GM19467 (cell line): Measurements from ENCODE around the gene ETV1.
"Not testable (repeated sequence)": the region's sequence is repeated elsewhere in the genome, so short reads cannot be mapped to it uniquely, and the experiment has no call there.

Source experiments
- ATAC-seq: cut with Tn5 transposase; IDR thresholded peaks from one replicate; pipeline ENCODE4 v1.9.1; 2021; ENCODE audit warnings: mild to moderate bottlenecking, moderate library complexity; ENCODE audit not compliant: unreplicated experiment

ETV1 gene

DNA sequence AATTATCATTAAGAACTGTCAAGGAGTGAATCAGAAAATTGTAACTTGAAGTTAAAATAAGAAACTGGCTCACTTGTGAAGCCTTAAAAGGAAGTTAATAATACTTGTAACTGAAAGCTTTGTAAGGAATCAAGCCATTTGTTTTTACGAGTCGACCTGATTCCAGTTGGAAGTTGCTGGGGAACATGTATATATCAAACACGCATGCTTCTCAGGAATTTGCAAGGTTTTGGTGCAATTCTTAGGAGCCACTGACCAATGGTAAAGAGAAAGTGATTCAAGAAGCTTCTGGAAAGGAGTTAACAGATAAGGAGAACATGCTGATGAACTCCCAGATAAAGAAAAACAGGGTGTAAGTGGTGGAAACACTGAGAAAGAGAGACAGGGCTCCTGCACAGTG lies 56.4 kb downstream of the ETV1 start:
- ATAC-seq = no peak

DNA sequence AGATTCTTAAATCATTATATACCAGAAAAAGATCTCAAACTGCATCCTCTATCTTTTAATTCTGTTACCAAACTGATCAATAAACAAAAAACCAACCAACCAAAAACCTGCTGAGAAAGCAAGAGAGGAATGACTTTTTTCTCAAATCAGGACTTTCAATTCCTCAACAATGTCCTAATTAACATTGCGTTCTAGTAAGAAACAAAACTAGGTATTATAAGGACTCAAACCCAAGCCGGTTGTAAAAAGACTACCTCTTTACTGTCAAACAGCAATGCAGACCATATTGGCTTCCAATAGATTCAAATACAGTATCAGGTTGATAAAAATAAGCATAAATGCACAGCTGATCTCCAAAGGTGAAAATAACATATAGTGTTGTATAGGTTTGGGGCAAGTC lies 57.3 kb downstream of the ETV1 start:
- no peak for ATAC-seq

DNA sequence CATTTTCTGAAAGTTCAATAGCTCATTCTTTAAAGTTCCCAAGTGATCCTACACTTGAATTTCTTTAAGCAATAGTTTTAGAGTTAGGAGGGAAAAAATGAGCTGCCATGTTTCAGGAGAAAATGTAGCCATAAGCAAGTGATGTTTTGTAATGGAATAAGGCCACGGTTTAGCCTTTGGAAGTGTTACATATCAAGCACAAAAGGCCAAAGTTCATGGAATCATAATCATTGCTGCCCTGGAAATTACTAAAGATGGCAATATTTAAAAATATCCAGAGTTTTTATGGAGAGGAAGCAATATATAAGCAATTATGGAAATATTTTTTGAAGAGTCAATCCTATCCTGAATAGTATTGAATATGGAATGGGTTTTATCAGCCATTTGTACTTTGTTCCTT lies 68.4 kb downstream of the ETV1 start:
- ATAC-seq = no peak

DNA sequence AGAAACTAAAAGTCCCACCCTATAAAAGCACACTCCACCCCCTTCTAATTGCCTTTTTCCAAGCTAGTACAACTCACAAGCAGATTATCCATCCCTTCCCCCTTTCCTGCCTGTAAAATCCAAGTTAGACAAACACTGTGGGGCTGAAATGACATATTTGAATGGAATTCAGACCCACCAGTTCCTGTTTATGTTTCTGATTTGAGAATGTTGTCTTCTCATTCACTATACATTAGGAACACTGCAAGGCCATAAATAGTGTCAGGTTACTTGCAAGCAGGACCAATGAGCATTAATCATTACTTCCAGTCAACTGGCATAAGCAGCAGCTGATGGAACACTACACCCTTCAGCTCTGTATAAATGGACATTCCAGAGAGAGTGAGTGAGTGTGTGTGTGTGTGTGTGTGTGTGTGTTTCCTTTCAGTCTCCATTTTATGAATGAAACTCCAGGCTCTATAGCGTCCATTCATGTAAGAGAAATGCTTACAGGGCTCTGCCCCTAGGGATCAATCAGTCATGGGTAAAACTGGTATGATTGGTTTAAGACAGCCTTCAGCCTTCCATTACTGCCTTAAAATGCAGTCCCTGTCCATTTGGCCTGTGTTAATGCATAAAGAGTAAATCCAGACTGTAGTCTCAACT lies 69.3 kb downstream of the ETV1 start:
- no peak for ATAC-seq

DNA sequence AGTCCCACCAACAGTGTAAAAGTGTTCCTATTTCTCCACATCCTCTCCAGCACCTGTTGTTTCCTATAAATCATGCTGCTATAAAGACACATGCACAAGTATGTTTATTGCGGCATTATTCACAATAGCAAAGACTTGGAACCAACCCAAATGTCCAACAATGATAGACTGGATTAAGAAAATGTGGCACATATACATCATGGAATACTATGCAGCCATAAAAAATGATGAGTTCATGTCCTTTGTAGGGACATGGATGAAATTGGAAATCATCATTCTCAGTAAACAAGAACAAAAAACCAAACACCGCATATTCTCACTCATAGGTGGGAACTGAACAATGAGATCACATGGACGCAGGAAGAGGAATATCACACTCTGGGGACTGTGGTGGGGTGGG lies 71.1 kb downstream of the ETV1 start:
- ATAC-seq = not testable (repeated sequence)

- not testable (repeated sequence) for ATAC-seq
Measured at GRCh38 chr7:13917103-13917502, 72.4 kb downstream of the ETV1 start.

DNA sequence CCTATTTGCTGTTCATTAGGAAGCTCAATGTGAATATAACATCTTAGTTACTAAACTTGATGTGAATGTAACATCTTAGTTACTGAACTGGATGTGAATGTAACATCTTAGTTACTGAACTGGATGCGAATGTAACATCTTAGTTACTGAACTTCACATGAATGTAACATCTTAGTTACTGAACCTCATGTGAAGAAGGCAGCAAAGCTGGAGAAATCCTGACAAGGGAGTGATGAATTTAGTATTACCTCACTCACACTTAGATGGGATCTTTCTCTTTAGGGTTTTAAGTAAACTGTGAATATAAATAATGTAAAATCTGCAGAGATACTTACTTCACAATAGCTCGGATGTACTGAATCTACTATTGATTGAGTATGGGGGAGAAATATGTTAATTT lies 73.6 kb downstream of the ETV1 start:
- no peak for ATAC-seq

GRCh38 chr7:13912715-13913278 lies 76.7 kb downstream of the ETV1 start:
- ATAC-seq = no peak

- ATAC-seq = no peak
Measured at GRCh38 chr7:13911909-13912308, 77.6 kb downstream of the ETV1 start.

DNA sequence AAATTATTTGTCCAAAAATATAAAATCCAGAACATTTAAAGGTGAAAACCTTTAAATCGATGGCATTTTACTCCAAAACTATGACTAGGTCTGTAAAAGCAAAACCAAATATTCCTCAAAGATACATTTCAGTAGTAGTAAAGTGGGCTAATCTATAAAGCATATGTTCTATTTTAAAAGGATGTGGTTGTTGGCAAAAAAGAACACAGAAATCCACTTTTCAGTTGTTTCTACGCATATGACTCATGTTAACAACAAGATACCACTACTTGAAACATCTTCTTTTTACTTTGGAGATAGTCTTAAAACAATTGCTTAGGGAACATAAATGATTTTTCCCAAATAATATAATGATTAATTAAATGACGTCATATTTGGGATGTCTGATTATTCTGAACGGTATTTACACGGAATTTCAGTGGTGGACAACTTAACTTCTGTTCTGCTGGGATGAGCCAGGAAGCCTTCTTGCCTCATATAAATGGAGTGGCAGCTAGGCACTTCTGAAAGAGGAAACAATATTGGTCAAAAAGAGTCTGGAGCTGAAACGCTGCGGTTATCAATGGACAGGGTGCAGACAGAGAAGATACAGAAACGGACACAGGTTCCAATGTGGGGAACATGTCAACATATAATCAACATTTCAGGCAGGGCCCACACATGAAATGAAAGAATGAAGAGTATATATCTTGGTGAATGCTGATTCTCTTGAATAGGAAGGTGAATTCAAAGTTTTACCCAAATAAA lies 78.5 kb downstream of the ETV1 start:
- no peak for ATAC-seq

- no peak for ATAC-seq
Measured at GRCh38 chr7:13908667-13909397, 80.6 kb downstream of the ETV1 start.

- ATAC-seq = no peak
Measured at GRCh38 chr7:13907831-13908230, 81.6 kb downstream of the ETV1 start.

GRCh38 chr7:13904689-13905088 lies 84.8 kb downstream of the ETV1 start:
- no peak for ATAC-seq

DNA sequence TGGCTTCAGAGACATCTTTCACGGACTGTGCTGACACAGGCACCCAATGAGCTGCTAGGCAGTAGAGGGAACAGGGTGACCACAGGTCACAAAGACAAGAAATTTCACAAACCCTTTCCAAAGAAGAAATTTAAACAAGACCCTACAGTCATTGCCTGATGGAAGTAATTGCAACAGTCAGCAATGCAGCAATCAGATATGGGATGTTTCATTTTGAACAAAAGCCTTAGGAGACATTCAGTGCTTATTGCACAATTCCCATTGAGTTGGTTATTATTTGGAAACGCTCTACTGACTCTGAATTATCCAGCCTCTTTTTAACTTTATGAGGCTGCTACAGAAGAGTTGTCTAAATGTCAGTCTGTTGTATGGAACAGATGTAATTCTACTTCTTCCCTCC lies 85.5 kb downstream of the ETV1 start:
- ATAC-seq = no peak

DNA sequence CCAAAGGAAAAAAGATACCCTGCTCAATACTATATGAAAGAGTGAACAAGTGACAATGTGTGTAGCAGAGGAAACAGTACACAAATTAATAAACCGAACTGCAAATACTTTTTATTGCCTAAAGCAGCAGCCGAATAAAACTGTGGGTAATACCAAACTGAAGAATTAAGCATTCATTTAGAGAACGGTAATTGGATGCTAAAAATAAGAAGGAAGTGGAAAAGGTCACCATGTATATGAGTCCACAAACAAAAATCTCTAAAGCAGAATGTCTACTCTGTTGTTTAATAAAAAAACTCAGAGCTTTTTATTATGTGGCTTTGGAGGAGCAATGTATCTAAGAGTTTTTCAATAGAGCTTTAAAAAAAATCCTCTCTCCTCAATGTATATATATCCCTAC lies 87.9 kb downstream of the ETV1 start:
- no peak for ATAC-seq

DNA sequence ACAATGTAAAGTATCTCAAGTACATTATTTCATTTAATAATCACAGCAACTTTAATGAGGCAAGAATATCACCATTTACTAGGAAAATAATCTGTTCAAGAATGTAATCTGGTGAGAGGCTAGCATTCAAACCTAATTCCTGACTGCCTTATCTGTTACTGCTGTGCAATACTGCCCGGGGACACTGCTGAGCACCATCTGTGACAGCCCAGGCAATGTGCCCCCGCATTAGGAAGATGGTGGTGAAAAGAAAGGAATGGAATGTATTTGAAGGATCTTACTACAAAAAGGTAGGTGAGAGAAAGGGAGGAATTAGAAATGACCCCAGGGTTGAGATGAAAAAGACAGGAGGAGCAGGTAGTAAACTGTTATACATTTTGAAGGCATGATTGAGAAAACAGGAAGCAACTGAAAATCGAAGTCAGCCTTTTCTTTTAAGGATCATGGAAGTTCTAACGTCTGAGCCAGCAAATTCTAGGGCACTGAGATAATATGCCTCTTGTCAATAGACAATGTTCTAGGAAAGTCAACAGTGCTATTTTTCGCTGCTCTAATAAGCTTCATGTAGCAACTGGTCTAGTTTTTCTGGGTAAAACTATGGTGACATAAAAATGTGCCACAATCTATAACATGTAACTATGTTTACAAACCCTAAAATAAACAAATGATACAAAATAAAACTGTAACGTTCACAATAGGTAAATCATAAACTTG lies 90.4 kb downstream of the ETV1 start:
- ATAC-seq = no peak

DNA sequence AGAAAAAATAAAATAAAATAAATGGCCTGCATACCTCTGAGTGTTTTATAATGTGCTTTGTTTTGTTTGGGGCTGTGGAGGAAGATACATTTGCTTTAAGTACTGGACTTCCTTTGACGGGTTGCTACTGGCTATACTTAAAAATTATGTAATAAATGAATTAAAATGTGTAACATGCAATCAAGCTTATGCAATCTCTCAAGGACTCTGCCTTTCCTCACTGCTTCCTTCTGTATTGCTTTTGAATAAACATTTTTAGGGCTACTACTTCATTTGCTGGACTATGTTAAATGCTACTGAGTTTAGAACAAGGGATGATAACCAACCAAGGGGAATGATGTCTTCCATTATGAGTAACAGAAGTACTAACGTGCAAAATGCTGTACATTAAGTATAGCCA lies 91.6 kb downstream of the ETV1 start:
- no peak for ATAC-seq

DNA sequence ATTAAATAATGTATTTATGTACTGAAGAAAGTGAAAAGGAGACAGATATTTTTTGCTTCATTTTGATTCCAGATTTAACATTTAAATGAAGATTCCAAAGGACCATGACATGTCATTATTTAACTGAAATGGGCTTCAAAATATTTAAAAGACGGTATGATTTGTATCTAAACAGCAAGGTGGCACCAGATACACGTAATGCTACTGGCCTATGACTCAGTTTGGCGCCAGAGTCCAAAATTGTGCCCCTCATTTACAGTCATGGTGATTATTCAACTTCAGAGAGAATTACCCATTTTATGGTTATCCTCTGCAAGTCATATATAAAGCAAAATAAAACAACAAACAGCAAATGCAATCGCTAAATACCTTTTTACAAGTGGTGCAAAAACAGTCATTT lies 94.5 kb downstream of the ETV1 start:
- no peak for ATAC-seq

GRCh38 chr7:13894377-13894776 lies 95.1 kb downstream of the ETV1 start:
- no peak for ATAC-seq

- no peak for ATAC-seq
Measured at GRCh38 chr7:13890793-13891192, 98.7 kb downstream of the ETV1 start.

GRCh38 chr7:13886356-13886755 lies 103.1 kb downstream of the ETV1 start:
- ATAC-seq = no peak
